ENCODE data around the gene SSBP2.

DNA sequence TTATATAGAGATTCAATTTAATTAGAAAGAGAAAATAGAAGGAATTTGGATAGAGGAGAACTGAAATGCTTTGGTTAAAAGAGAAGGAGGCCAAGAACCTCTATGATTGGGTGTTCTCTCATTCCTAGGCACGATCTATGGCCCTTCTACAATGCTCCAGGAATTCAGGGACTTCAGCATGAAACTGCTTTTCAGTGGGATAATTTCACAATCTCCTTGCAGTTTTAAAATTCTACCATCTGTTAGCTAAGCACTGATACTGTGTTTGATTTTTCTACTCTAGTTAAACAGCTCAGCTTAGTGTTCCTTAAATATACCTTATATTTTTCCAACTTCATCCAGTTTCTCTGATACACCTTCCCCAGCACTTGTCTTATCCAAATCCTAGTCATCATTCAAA lies 141.9 kb downstream of the SSBP2 start:
- TF ChIP-seq, protein P1, sequence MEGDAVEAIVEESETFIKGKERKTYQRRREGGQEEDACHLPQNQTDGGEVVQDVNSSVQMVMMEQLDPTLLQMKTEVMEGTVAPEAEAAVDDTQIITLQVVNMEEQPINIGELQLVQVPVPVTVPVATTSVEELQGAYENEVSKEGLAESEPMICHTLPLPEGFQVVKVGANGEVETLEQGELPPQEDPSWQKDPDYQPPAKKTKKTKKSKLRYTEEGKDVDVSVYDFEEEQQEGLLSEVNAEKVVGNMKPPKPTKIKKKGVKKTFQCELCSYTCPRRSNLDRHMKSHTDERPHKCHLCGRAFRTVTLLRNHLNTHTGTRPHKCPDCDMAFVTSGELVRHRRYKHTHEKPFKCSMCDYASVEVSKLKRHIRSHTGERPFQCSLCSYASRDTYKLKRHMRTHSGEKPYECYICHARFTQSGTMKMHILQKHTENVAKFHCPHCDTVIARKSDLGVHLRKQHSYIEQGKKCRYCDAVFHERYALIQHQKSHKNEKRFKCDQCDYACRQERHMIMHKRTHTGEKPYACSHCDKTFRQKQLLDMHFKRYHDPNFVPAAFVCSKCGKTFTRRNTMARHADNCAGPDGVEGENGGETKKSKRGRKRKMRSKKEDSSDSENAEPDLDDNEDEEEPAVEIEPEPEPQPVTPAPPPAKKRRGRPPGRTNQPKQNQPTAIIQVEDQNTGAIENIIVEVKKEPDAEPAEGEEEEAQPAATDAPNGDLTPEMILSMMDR (IDR thresholded peaks at IDR 0.05): no peak
- no peak for TF ChIP-seq POLR2A (IDR thresholded peaks at IDR 0.05)

Measured in esophagus squamous epithelium (tissue), 4 donors.